GM12874 (cell line): ENCODE data around the gene AUP1.

Source experiments
- CTCF ChIP-seq: IDR thresholded peaks from 2 replicates; pipeline ENCODE4 v1.5.1; 2011; ENCODE audit warnings: low read depth, mild to moderate bottlenecking, control low read depth, low read length, moderate library complexity; ENCODE audit not compliant: insufficient read depth

AUP1 gene

DNA sequence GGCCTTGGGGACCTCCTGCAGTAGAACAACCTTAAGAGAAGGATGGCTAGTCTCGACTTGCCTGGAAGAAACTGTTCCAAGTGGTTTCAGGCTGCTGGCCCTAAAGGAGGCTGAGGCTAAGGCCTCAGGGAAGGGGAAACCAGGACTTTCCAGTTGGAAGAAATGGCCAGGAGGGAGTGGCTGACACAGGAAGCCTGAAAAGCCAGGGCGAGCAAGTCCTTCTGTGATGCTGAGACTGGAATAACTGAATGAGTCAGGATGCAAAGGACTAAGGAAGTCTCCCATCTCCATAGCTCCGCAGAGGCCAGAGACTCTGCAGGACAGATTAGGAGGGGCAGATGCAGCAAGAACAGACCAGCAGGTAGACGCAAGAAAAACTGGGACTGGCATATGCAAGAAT lies 7.6 kb upstream of the AUP1 start:
- TF ChIP-seq CTCF: no peak

- no peak for TF ChIP-seq CTCF
Observed at GRCh38 chr2:74536166-74536950, 6.9 kb upstream of the AUP1 start.

DNA sequence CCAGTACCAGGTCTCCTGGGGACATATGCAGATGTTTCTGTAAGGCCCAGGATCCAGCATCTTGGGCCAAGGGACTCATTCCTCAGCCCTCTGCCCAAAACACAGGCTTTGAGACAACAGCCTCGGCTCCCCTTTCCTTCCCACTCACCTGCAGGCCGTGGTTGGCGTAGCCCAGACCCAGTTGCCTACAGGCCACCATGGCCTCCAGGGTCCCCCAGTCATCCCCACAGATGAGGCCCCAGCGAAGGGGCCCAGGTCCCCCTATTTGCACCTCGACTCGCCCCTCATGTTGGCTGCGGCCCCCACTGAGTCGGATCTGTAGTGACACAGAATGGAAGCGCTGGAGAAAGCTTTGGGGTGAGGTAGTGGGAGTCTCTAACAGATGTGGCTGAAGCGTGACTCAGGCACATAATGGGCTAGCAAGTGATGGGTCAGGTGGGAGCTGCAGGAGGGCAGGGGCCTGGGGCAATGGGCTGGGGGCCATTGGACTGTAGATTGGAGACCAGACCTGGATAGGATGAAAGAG lies 6.0 kb upstream of the AUP1 start:
- no peak for TF ChIP-seq CTCF

DNA sequence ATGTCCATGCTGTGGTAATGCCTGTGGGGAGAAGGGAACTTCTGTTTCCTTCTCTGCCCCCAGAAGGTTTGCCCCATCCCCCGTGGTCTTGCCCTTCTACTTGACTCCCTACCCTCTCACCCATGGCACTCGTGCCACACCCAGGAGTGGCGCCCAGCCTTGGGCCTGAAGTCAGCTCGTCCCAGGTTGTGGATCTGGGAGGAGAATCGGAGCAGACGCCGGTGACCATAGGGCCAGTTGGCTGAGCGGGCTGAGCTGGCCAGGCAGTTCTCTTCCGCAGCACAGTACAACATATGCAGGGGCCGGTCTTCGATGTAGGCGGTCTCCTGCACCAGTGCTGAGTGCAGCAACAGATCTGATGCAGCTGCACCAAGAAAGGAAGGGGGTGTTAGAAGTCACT lies 4.9 kb upstream of the AUP1 start:
- TF ChIP-seq CTCF: no peak

GRCh38 chr2:74533464-74533863 lies 4.0 kb upstream of the AUP1 start:
- no peak for TF ChIP-seq CTCF

DNA sequence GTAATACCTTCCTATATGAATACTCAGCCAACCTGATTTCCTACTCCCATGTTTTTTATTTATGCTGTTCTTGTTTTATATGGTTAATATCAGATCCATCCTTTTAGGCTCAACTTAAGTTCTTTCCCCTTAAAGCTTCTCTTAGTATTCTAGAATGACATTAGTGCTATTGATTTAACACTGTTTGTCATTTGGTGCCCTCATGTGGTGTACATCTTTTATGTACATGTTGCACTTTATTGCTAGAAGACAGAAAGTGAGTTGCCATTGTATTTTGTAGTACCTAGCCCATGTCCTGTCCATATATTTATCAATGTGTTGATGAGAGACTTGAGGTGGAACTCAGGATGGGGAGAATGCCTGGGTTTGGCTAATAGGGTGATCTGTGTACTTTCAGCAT lies 2.7 kb upstream of the AUP1 start:
- no peak; the same call in 1 of the 2 replicates for TF ChIP-seq CTCF

DNA sequence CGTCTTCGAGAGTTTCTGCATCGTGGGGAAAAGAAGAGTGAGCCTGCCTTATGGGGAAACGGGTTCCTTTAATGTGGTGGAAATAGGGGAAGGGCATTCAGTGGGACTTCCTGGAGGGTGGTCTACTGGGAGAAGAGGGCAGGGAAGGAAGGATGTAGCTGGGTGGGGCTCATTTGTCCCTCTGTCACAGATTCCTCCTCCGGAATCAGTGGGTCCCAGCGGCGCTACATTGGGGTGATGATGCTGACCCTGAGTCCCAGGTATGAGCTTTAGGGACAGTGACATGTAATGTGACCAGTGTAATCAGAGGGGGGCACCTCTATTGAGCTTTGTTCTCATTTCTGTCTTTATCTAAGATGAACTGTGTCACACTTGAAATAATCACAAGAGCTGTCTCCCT lies 2.2 kb upstream of the AUP1 start:
- TF ChIP-seq CTCF: no peak
